Parathyroid adenoma (tissue), 2 donors: Measurements from ENCODE around the gene PCDHGB7.

ENCODE experiments used
- H2AFZ ChIP-seq: fragments of 300-600 bp; sonication (generic); one replicate; pipeline ENCODE4 v1.7.0; 2017; ENCODE audit warnings: antibody characterized with exemption, mild to moderate bottlenecking
- H3K27ac ChIP-seq: fragments of 300-600 bp; sonication (generic); one replicate; pipeline ENCODE4 v1.7.0; 2017
- H3K27me3 ChIP-seq: fragments of 300-600 bp; sonication (generic); one replicate; pipeline ENCODE4 v1.7.0; 2017; ENCODE audit warnings: low read length; ENCODE audit not compliant: control insufficient read depth, insufficient read depth
- H3K36me3 ChIP-seq: fragments of 300-600 bp; sonication (generic); one replicate; pipeline ENCODE4 v1.7.0; 2017; ENCODE audit warnings: low read length; ENCODE audit not compliant: control insufficient read depth, insufficient read depth
- H3K4me1 ChIP-seq: fragments of 300-600 bp; sonication (generic); one replicate; pipeline ENCODE4 v1.7.0; 2017; ENCODE audit warnings: control low read depth
- H3K4me2 ChIP-seq: fragments of 300-600 bp; sonication (generic); one replicate; pipeline ENCODE4 v1.7.0; 2017; ENCODE audit warnings: low read length
- H3K4me3 ChIP-seq: fragments of 300-600 bp; sonication (generic); one replicate; pipeline ENCODE4 v1.7.0; 2017; ENCODE audit warnings: low read depth, low read length
- H3K79me2 ChIP-seq: fragments of 300-600 bp; sonication (generic); one replicate; pipeline ENCODE4 v1.7.0; 2017; ENCODE audit warnings: control low read depth
- H3K9ac ChIP-seq: fragments of 300-600 bp; sonication (generic); one replicate; pipeline ENCODE4 v1.7.0; 2017; ENCODE audit warnings: mild to moderate bottlenecking
- H3K9me3 ChIP-seq: fragments of 300-600 bp; sonication (generic); one replicate; pipeline ENCODE4 v1.7.0; 2017; ENCODE audit warnings: low read length; ENCODE audit not compliant: control insufficient read depth
- TF ChIP-seq, protein P1 (sequence below): fragments of 300-600 bp; sonication (generic); IDR thresholded peaks from one replicate; pipeline ENCODE4 v1.7.0; 2017; ENCODE audit warnings: antibody characterized with exemption, mild to moderate bottlenecking
- donor health status: primary hyperparathyroidism.

The PCDHGB7 gene

DNA sequence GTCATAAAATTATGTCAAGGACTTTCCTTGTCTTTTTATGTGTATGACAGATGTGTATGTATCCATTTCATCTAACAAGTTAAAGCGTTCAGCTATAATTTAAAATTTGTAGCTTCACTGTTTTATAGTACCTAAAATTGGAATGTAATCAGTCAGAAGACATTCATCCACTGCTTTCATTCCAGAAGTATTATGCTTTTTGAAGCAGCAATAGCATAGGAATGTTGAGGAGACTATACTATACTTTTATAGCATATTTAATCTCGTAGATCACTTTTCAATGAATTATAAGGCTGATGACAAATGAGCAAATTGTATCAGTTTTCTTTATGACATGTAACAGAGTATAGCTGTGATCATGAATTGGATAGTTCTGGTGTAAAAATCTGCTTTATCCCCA, 19.7 kb downstream of the PCDHGB7 start:
- H3K9me3 ChIP-seq, result no peaks in the 10 kb centered on the region
- H3K9ac ChIP-seq, result no peak overlapping the region
- no peak overlapping the region for H3K4me3 ChIP-seq
- no peak overlapping the region for H3K27ac ChIP-seq
- no peaks in the 10 kb centered on the region for H3K36me3 ChIP-seq
- no peaks in the 10 kb centered on the region for H3K27me3 ChIP-seq
- peaks cover 10% of the 10 kb centered on the region for H3K79me2 ChIP-seq
- TF ChIP-seq, protein P1, sequence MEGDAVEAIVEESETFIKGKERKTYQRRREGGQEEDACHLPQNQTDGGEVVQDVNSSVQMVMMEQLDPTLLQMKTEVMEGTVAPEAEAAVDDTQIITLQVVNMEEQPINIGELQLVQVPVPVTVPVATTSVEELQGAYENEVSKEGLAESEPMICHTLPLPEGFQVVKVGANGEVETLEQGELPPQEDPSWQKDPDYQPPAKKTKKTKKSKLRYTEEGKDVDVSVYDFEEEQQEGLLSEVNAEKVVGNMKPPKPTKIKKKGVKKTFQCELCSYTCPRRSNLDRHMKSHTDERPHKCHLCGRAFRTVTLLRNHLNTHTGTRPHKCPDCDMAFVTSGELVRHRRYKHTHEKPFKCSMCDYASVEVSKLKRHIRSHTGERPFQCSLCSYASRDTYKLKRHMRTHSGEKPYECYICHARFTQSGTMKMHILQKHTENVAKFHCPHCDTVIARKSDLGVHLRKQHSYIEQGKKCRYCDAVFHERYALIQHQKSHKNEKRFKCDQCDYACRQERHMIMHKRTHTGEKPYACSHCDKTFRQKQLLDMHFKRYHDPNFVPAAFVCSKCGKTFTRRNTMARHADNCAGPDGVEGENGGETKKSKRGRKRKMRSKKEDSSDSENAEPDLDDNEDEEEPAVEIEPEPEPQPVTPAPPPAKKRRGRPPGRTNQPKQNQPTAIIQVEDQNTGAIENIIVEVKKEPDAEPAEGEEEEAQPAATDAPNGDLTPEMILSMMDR, result no peak
- H3K4me1 ChIP-seq, result no peaks in the 10 kb centered on the region
- no peak overlapping the region for H3K4me2 ChIP-seq
- H2AFZ ChIP-seq, result no peak overlapping the region

DNA sequence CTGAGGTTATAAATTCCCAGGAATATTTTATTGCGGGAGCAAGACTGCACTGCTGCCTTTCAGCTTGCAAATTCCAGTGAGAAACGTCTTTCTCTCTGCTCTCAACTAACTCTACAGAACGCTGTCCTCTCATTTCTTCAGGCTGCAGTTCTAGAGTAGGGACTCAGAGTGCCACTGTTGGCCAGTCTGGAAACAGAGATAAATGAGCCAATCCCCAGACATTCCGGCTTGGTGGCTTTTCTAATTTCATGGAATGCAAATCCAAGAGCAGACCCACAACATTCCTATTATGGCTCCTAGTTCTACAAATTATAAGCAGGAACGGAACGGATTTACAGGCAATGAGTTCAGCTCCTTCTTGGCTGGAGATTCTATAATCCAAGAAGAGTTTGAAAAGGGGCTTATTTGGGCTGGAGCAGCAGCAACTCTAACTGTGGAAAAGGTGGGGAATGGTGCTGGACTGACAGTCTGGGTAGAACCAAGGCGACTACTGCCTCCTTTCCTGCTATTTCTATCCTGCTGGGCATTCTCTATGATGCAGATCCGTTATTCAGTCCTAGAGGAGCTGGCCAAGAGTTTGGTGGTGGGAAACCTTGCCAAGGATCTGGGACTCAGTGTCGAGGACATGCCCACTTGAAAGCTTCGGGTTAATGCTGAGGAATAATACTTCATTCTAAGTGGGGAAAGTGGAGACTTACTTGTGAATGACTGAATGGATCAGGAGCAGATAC, 22.1 kb downstream of the PCDHGB7 start:
- H3K9ac ChIP-seq, result no peak overlapping the region
- H3K27ac ChIP-seq, result no peak overlapping the region
- TF ChIP-seq, protein P1, result no peak
- no peaks in the 10 kb centered on the region for H3K4me1 ChIP-seq
- H3K4me2 ChIP-seq, result no peak overlapping the region
- peaks cover 10% of the 10 kb centered on the region for H3K79me2 ChIP-seq
- no peaks in the 10 kb centered on the region for H3K27me3 ChIP-seq
- no peaks in the 10 kb centered on the region for H3K36me3 ChIP-seq
- H3K9me3 ChIP-seq, result no peaks in the 10 kb centered on the region
- H3K4me3 ChIP-seq, result no peak overlapping the region
- H2AFZ ChIP-seq, result no peak overlapping the region

DNA sequence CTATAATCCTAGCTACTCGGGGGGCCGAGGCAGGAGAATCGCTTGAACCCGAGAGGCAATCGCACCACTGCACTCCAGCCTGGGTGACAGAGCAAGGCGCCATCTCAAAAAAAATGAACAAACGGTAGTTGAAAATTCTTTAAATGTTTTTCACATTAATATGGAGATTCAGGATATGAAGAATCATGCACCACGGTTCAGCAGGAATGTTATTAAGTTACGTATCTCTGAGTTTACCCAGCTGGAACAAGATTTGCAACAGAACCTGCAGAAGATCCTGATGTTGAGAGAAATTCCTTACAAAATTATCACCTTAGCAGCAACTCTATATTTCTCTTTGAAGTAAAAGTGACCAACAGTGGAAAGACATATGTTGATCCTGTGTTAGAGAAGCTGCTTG, 22.9 kb downstream of the PCDHGB7 start:
- Histone ChIP-seq H3K4me3 (no peak overlapping the region), H3K4me1 (no peaks in the 10 kb centered on the region), H2AFZ (no peak overlapping the region), H3K9ac (no peak overlapping the region), H3K79me2 (peaks cover 10% of the 10 kb centered on the region), H3K27me3 (no peaks in the 10 kb centered on the region), H3K36me3 (no peaks in the 10 kb centered on the region), H3K4me2 (no peak overlapping the region), H3K9me3 (no peaks in the 10 kb centered on the region), H3K27ac (no peak overlapping the region)
- TF ChIP-seq, protein P1, result no peak

DNA sequence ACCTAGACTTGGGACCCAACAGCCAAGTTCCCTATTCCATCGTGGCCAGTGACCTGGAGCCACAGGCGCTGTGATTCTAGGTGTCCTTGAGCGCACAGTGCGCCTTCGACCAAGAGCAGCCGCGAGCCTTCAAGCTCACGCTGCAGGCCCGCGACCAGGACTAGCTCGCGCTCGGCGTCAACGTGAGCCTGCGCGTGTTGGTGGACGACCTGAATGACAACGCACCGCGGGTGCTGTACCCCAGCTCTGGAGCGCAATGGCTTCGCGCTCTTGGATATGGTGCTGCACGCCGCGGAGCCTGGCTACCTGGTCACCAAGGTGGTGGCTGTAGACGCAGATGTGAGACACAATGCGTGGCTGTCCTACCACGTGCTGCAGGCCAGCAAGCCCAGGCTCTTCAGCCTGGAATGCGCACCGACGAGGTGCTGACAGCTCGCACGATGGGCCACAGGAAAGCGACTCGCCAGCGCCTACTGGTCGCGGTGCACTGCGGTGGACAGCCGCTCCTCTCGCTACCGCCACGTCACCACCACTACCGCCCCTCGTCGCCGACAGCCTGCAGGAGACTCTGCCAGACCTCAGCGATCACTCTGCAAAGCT, 24.2 kb downstream of the PCDHGB7 start:
- Histone ChIP-seq H3K36me3 (no peaks in the 10 kb centered on the region), H2AFZ (no peak overlapping the region), H3K9me3 (no peaks in the 10 kb centered on the region), H3K27ac (no peak overlapping the region), H3K4me2 (no peak overlapping the region), H3K4me3 (no peak overlapping the region), H3K4me1 (no peaks in the 10 kb centered on the region), H3K79me2 (peaks cover 14% of the 10 kb centered on the region), H3K9ac (no peak overlapping the region), H3K27me3 (no peaks in the 10 kb centered on the region)
- TF ChIP-seq, protein P1, result no peak

DNA sequence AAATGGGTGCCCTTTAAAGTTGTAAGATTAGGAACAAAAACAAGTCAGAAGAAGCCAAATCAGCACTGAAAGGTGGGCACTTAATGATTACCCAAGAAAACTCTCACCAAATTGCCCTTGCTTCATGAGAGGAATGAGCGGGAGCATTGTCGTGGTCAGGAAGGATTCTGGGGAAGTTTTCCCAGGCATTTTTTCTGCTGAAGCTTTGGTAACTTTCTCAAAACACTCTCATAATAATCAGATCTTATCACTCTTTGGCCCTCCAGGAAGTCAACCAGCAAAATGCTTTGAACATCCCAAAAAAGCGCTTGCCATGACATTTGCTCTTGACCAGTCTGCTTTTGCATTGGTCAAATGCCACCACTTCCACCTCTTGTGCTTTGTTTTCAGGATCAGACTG, 47.9 kb downstream of the PCDHGB7 start:
- H2AFZ ChIP-seq, result no peak overlapping the region
- H3K27ac ChIP-seq, result no peak overlapping the region
- H3K4me3 ChIP-seq, result no peak overlapping the region
- peaks cover 13% of the 10 kb centered on the region for H3K79me2 ChIP-seq
- TF ChIP-seq, protein P1, result no peak
- H3K4me2 ChIP-seq, result no peak overlapping the region
- no peaks in the 10 kb centered on the region for H3K9me3 ChIP-seq
- H3K9ac ChIP-seq, result no peak overlapping the region
- H3K36me3 ChIP-seq, result no peaks in the 10 kb centered on the region
- no peaks in the 10 kb centered on the region for H3K27me3 ChIP-seq
- no peaks in the 10 kb centered on the region for H3K4me1 ChIP-seq
